GM23338 (cell line): ENCODE measurements around the gene ENDOU.

Experiments
- CTCF ChIP-seq, 2 experiments: fragments of 200-600 bp in 1 of 2; sonication (generic) in 1 of 2; conservative IDR thresholded peaks; 2 replicates each; pipeline versions ENCODE4 v1.5.1 to v1.6.1; 2016 to 2017; ENCODE audit warnings: antibody characterized with exemption in 2 of 2, low read depth in 2 of 2, mild to moderate bottlenecking in 2 of 2, moderate library complexity in 1 of 2
- EZH2 ChIP-seq: fragments of 200-600 bp; sonication (generic); IDR thresholded peaks from one replicate; pipeline ENCODE4 v1.8.0; 2017; ENCODE audit warnings: antibody characterized with exemption, mild to moderate bottlenecking, low read depth; ENCODE audit not compliant: unreplicated experiment
- NANOG ChIP-seq: IDR thresholded peaks from 2 replicates; pipeline ENCODE4 v1.6.1; 2016; ENCODE audit warnings: antibody characterized with exemption, borderline replicate concordance

DNA sequence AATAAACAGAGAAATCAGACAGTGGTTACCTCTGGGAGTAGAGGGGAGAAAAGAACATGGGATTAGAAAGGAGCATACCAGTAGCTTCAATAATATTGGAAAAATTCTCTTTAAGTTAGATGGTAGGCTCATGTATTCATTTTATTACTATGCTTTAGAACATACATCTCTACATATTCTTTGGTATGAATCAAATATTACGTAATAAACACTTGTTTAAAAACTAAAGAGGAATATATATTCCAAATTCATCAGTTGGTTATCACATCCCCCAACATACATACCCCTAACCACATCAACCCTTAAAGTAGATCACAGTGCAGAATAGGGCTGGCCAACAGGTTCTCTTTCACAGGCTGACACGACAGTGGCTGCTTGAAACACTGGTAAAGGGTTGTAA is 25.0 kb downstream of the ENDOU start:
- no peak for TF ChIP-seq NANOG
- no peak for TF ChIP-seq CTCF (conservative IDR thresholded peaks at IDR 0.05; ENCODE audit: low read depth in 2 of 2)
- no peak for TF ChIP-seq EZH2
